Fibroblast of skin of left biceps (primary cell): ENCODE data around the gene TRIM9.
"Not testable (repeated sequence)": the region's sequence is repeated elsewhere in the genome, so short reads cannot be mapped to it uniquely, and the experiment has no call there.

Experiments used
- DNase-seq, 2 experiments: peaks; one replicate each; pipeline ENCODE4 v3.0.0-alpha.2; 2013; ENCODE audit warnings: low read depth in 2 of 2

TRIM9 gene

GRCh38 chr14:51004801-51005526, 89.9 kb downstream of the TRIM9 start:
- DNase-seq: no peak

GRCh38 chr14:51004352-51004800, 90.5 kb downstream of the TRIM9 start:
- DNase-seq: no peak

- DNase-seq: no peak
Measured at GRCh38 chr14:51002406-51002999, 92.4 kb downstream of the TRIM9 start.

DNA sequence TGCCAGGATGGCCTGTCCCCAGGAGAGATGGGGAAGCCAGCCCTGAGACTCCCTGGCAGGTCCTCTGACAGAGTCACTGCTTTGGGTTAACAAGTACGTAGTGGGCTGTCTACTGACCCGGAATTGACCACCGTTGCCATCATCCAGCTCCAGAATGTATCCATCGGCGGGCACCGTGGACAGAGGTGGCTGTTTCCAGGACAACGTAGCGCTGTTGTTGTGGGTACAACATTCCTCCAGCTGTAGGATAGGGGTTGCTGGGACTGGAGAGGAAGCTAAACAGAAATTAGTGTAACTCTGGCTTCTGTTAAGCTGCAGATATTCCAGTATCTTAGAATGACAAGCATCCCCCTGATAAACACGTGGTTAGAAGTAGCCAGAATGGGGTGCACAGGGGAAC, 94.3 kb downstream of the TRIM9 start:
- no peak for DNase-seq

GRCh38 chr14:50999726-51000125, 95.2 kb downstream of the TRIM9 start:
- DNase-seq: no peak

DNA sequence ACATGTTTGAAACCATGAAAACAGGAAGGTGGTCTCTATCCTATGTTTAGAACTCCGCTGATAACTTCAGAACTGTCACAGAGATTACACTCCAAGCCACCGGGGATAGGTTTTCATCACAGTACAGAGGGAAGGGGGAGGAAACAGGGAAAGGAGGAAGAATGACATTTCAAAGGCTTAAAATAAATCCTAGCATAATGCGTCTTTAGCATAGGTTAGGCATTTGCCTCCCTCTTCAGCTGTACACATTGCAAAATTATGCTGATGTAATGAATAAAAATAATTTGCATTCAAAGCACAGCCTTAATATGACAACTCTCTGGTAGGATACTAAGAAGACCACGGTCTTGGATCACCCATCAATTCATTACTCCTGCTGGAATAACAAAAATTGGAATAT, 96.3 kb downstream of the TRIM9 start:
- no peak for DNase-seq

DNA sequence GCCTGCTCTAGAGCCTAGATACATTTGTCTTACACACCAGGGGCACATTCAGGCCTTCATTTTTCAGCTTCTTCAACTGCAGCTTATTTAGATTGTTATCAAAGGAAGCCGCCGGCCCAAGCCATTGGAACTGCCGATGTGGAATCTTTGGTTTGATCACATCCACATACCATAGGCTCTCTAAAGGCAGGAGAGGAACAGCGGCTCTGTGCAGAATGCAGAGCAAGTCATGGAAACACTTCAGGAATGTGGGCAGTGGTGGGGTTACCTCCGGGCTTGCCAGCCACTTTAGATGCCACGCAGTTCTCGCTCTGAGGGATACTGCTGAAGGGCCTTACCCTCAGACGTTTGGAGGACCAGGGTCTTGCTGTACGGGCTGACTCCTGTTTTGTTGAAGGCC, 97.2 kb downstream of the TRIM9 start:
- DNase-seq: no peak

DNA sequence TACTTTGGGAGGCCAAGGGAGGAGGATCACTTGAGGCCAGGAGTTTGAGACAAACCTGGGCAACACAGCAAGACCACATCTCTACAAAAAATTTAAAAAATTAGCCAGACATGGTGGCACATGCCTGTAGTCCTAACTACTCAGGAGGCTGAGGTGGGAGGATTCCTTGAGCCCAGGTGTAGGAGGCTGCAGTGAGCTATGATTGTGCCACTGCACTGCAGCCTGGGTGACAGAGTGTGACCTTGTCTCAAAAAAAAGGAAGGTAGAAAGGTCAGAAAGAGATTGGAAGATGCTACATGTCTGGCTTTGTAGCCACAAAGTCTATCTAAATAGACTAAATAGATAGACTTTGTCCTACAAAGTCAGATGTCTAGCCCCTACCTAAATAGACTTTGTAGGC, 100.7 kb downstream of the TRIM9 start:
- DNase-seq: not testable (repeated sequence)

DNA sequence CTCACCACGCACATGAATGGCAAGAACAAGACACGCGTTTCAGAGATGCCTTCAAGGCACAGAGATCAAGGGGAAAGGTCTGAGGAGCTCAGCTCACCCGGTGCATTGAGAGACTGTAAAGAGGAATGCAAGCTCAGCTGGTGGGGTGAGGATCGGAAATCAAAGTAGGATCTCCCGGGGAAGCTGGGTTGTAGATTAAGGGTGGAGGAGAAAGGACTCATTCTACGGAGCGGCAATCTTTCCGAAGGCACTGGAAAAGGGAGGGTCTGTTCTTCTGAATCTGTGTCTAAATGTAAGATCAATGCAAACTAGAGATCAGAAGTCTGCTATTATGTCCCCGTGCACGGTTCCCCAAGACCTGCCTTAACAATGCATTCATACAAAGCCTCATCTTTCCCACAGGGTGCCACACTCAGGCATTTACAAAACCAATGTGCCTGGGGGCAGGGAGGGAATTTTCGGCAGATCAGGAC, 109.0 kb downstream of the TRIM9 start:
- DNase-seq: no peak

DNA sequence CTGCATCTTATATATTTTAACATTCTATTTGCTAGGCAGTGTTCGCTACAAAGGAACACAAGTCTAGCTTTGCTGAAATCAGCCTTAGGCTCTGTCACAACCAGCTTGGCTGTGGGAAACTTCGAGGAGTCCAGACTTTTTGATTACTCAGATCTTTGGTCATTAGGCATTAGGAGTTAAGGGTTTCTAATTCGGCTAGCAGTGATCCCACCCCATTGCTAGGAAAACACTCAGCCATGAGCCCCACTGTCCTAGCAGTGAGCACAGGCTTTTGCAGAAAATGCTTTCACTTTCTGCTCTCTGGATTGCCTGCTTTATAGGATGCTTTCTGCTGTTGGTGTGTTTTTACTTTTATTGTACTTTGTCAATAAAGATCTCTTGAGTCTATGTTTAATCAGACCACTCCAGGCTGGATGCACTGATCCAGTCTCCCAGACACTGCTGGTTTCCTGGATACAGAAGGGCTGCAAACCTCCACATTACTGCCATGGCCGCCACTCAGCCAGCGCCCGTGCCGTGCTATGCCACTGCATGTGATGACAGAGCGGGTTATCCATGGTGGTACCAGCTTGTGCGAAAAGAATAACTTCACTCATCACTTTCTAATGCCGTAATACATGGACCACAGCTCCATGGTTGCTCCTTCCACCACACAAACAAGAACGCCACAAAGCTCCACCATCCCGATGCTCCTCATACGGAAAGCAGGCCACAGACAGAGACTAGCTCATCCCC, 109.6 kb downstream of the TRIM9 start:
- no peak for DNase-seq

DNA sequence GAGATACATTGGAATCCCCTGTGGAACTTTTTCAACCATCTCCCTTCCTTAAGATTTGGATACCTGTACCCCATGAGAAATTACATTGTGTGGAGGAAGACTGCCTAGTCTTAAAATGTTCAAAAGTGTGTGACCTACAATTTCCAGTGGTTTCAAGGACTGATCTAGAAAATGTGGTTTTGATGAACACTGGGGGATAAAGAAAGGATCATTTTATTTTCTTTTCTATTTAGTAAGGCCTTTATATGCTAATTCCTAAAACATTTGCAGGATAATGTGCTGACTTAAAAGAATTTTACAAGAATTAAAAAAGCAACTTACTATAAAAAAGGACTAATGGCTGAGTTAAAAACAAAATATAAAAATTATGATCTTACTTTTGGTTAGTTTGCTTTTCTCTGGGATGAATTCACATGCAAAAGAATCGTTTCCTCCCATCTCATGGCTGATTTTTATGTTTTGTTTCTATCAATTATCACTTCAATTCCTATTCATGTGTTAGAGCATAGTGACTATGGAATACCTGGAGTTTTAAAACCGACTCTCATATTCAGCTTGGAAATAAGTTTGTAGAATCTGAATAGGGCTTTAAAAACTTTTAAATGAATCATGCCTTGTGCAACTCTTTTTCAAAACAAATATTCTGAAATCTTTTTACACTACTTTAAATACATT, 110.7 kb downstream of the TRIM9 start:
- DNase-seq: no peak

- no peak for DNase-seq
Measured at GRCh38 chr14:50979941-50980850, 114.7 kb downstream of the TRIM9 start.

GRCh38 chr14:50978888-50979287, 116.0 kb downstream of the TRIM9 start:
- no peak for DNase-seq

- DNase-seq: no peak
Measured at GRCh38 chr14:50978529-50978871, 116.4 kb downstream of the TRIM9 start.

DNA sequence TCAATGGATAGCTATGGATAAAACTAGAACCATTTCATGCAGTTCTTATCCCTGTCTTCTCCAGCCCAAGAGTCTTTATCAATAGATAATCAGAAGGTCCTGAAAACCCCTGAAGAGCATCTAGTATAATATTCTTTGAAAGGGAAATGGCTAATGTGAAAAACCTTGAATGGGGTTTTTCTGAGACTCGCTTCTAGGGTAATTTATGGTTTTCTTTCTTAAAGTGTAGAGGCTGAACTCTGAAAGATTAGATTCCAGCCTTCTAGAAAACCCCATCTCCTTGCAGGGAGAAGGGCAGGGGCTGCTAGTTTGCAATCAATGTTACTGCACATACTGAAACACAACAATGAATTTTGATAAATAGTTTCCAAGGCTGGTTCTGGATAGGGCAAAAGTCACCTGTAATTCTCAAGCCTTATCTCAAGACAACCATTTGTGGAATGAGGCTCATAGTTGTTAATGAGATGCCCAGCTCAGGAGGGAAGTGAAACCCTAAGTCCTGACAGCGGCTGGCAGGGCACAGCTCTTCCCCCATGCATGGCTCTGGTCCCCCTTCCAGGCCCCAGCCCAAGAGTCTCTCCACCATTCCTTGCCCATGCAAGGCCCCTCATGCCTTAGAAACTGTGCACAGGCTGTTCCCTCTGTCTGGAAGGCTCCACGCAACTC, 116.9 kb downstream of the TRIM9 start:
- no peak for DNase-seq

DNA sequence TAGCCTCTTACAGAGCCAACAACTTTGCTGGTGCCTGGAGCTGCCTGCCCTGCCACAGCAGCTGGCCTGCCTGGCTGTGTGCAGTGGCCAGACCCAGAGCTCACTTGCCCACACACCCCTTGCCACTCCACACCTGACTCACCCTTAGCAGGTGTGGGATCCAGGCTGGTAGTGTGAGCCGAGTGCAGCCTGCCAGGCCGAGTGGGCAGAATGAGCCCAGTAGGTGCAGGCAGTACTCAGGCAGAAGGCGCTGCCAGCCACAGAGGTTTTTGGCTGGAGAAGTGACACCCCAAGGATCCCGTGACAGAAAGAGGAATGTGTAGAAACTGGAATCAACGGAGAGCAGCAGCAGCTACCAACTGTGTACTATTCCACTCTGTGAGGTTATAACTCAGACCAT, 120.8 kb downstream of the TRIM9 start:
- DNase-seq: no peak

GRCh38 chr14:50972734-50973133, 122.2 kb downstream of the TRIM9 start:
- DNase-seq: no peak

DNA sequence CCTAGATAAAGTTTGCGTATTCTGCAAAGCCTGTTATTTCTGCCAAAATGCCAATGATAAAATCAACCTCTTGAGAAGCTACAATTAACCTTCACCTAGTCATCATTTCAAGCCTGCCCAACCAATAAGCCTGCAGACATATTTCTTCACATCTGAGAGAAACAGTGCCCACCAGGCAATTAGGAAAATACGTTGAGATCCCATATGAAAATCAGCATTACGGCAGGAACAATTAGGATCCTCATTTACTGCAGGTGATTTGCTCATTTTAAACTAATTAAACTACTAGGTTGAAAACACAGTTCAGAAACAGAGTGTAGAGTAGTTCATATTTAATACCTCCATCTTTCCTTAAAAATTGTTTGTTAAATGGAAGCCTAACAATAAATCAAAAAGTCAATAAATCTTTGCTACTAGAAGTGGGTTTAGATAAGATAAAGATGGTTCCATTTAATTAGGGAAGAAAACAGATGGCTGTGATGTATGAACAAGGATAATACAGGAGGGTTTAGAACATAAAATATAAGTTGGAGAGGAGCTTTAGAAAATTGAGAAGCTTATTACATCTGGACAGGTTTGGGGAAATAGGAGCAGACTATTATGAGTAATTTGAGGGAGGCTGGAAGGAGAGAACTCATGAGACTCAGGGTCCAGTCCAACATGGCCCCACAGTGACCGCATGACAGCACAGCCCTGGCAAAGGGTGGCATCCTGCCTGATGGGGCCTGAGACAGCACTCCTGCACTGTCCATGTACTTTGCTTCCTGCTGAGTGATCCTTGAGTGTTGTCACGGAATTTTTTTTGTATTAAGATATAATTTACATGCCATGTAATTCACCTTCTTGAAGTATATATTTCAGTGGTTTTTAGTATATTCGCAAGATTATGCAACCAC, 123.8 kb downstream of the TRIM9 start:
- DNase-seq: no peak

GRCh38 chr14:50967790-50968189, 127.1 kb downstream of the TRIM9 start:
- DNase-seq: no peak

- peak in 1 of 2 experiments; percentile 64 for DNase-seq
Measured at GRCh38 chr14:50967103-50967502, 127.8 kb downstream of the TRIM9 start.
